GM18519 (cell line): ENCODE measurements around the gene ATP7B.
A peak's percentile ranks its signal among the peaks of the same experiment; 100 is the strongest.
"Not testable (repeated sequence)": the region's sequence is repeated elsewhere in the genome, so short reads cannot be mapped to it uniquely, and the experiment has no call there.

Experiments
- ATAC-seq: cut with Tn5 transposase; IDR thresholded peaks from one replicate; pipeline ENCODE4 v1.9.1; 2021; ENCODE audit warnings: mild to moderate bottlenecking, moderate library complexity; ENCODE audit not compliant: unreplicated experiment, low FRiP score

Gene ATP7B

GRCh38 chr13:52010890-52011631 lies at the start of gene ATP7B:
ATP7B (minus strand) TSS chr13:52011450; CDS start chr13:52011337, 113 bp downstream.
- no peak for ATAC-seq

GRCh38 chr13:52053460-52053859 lies 42.2 kb upstream of the ATP7B start:
- no peak for ATAC-seq

GRCh38 chr13:52051400-52051799 lies 40.1 kb upstream of the ATP7B start:
- no peak for ATAC-seq

- no peak for ATAC-seq
Measured at GRCh38 chr13:52048516-52048915, 37.3 kb upstream of the ATP7B start.

- no peak for ATAC-seq
Measured at GRCh38 chr13:52047463-52047862, 36.2 kb upstream of the ATP7B start.

DNA sequence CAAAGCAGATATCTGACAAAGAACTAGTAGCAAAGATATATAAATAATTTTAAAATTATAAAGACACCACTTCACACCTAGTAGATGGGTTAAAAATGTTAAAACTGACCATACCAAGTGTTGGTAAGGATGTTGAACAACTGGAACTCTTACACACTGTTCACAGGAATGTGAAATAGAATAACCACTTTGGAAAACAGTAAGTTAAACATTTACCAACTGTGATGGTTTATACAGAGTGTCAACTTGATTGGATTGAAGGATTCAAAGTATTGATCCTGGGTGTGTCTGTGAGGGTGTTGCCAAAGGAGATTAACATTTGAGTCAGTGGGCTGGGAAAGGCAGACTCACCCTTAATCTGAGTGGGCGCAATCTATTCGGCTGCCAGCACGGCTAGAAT lies 32.4 kb upstream of the ATP7B start:
- no peak for ATAC-seq

GRCh38 chr13:52036037-52036436 lies 24.8 kb upstream of the ATP7B start:
- no peak for ATAC-seq

DNA sequence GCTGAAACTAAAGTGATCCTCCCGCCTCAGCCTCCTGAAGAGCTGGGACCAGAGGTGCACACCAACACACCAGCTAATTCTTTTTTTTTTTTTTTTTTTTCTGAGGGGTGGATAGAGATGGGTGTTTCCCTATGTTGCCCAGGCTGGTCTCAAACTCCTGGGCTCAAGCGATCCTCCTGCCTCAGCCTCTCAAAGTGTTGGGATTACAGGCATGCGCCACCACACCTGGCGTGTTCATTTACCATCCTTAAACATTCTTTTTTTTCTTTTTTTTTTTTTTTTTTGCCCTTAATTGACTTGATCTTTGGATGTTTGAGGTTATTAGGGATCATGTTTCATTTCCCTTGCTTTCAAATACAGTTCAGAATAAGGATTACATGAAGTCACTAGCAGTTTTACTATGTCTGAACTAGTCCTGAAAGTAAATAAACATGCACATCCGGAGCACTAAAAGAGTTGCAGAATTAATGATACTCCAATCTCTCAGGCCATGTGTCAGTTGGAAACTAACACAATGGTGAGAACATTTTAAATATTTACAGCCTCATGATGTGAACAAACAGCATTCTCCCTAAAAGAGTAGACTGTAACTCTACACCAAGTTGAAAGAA lies 23.5 kb upstream of the ATP7B start:
- ATAC-seq: no peak

GRCh38 chr13:52033039-52033438 lies 21.8 kb upstream of the ATP7B start:
- no peak for ATAC-seq

GRCh38 chr13:52030401-52030800 lies 19.2 kb upstream of the ATP7B start:
- not testable (repeated sequence) for ATAC-seq

DNA sequence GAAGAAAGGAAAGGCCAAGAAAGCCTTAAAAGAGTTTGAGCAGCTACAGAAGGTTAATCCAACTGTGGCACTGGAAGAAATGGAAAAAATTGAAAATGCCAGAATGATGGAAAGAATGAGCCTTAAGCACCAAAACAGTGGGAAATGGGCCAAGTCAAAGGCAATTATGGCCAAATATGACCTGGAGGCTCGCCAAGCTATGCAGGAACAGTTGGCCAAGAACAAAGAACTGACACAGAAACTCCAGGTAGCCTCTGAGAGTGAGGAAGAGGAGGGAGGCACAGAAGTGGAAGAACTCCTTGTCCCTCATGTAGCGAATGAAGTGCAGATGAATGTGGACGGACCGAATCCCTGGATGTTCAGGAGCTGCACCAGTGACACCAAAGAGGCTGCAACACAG lies 18.3 kb upstream of the ATP7B start:
- ATAC-seq: no peak

- ATAC-seq: no peak
Measured at GRCh38 chr13:52027832-52028231, 16.6 kb upstream of the ATP7B start.

DNA sequence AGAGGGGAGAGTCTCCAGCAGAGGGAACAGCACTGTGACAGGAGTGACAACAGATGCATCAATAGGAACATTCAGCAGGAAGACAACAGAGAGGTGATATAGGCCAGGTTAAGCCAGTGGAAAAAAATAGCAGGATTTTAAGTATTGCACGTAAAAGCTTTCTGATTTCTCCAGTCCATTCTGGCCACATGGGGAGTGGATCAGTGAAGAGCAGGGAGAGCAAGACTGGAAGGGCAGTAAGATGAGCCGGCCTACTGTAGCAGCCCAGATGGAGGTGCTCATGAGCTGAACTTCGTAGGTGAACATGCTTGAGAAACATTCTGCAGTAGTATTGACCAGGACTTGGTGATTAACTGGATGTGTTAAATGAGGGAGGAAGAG lies 15.0 kb upstream of the ATP7B start:
- ATAC-seq: no peak

DNA sequence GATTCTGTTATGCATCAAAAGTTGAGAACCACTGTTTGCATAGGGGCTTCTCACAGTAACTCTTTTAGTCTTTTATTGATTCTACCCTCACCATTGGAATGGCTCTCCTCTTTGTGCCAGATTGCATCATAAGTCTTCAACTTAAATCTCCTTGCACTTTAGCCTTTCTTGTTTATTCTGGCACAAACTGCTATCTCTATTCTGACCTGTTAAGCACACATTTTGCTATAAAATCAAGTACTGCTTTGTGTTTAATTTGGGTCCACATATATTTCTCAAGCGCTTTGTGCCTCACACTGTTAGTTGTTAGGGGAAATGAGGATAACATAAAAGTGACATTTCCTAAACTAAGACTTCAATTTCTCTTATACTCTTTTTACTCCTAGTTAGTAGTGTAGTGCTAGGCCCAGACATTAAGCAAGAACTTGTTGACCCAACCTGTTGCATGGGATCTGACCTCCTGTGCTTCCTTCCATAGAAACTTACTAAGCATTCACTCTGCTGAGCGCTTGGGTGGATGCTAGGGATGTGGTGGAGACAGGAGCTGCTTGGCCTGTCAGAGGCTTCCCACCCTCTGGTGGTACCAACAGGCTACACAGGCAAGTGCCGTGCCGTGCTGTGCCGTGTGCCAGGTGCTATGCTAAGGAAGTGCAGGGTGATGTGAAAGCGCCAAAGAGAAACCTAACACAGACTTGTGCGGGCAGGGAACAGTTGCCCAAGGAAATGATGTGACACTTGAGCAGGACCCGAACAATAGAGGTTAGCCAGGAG lies 14.4 kb upstream of the ATP7B start:
- ATAC-seq: no peak

DNA sequence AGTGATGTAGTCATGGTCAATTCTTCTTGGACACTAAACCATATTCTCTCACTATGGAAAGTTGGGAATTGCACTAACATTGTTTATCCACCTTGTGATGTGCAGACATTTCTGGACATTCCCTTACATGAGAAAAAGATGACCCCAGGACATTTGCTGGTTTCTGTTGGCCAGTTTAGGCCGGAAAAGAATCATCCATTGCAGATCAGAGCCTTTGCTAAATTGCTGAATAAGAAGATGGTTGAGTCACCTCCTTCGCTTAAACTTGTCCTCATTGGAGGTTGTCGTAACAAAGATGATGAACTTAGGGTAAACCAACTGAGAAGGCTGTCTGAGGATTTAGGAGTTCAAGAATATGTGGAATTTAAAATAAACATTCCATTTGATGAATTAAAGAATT lies 13.2 kb upstream of the ATP7B start, which contains the start of gene UTP14C:
Gene UTP14C (plus strand): TSS at position 211 of the 400 bp plus-strand sequence. CDS start 4,114 bp downstream, outside the sequence.
- ATAC-seq: no peak

DNA sequence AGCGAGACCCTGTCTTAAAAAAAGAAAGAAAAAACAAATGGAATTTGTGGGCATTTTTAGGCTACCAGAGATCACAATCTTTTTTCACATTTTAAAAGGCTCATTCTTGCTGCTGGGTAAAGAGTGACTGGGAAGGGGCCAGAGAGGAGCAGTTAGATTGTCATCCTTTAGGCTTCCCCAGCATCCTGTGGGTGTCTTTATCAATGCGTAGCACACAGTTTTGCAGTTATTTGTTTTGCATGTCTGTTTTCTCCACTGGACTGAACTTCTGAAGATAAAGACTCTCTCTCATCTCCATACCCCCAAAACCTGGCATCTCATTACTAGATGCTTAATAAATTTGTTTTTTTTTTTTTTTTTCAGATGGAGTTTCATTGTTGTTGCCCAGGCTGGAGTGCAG lies 11.1 kb upstream of the ATP7B start:
- ATAC-seq: no peak

- no peak for ATAC-seq
Measured at GRCh38 chr13:52020191-52020590, 8.9 kb upstream of the ATP7B start.

DNA sequence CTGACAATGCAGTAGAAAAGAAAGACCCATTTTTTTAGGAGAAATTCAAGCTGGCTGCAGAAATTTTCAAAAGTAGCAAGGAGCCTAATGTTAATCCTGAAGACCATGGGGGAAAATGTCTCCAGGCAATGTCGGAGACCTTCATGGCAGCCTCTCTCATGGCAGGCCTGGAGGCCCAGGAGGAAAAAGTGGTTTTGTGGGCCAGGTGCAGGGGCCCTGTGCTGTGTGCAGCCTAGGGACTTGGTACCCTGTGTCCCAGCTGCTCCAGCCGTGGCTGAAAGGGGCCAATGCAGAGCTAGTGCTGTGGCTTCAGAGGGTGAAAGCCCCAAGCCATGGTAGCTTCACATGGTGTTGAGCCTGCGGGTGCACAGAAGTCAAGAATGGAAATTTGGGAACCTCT lies 5.0 kb upstream of the ATP7B start:
- ATAC-seq: no peak

- no peak for ATAC-seq
Measured at GRCh38 chr13:52012512-52012836, 1.2 kb upstream of the ATP7B start.

DNA sequence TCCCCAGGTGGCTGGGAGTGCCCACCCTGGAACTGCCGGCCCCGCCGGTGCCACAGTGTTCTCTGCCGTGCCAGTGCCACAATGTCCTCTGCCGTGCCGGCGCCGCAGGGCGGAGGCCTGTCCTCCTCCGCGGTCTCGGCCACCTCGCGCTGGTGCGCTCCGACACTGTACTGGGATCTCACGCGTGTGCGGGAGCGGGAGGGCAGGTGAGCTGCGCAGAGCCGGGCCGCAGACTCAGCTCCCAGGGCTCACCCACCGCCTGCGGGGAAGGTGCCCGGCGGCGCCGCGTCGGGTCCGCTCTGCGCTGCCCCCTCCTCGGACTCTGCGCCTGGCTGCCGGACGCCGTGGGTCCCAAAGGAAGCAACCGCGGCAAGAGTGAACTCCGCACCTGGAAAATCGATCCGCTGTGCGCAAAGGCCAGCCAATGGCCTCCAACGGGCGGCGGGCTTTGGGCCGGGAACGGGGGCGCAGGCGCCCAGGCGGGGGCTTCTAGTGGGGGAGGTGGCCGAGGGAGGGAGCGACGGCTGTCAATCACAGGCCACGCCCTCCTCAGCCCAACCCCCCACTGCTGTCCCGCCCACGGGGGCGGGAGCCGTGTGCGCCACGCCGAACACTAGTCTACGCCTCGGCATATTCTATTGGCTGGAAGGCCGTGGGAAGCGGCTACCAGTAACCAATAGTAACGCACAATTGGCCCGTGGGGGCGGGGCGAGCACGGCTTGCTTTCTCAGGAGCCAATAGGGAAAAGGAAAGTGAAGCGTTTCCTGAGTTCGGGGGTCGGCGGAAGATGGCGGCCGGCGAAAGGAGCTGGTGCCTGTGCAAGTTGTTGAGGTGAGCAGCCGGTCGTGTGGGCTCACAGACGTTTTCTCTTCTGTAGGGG lies 622 bp upstream of the ATP7B start, which contains the start of gene ALG11:
Gene ALG11 (plus strand): TSS at position 767 of the 880 bp plus-strand sequence. CDS start 21 bp downstream, at position 788.
- ATAC-seq: peak; percentile 99
